GM18517 (cell line): ENCODE data around the gene ITGAX.
"Not testable (repeated sequence)": the region's sequence is repeated elsewhere in the genome, so short reads cannot be mapped to it uniquely, and the experiment has no call there.

Source experiments
- ATAC-seq: cut with Tn5 transposase; IDR thresholded peaks from one replicate; pipeline ENCODE4 v1.9.1; 2021; ENCODE audit warnings: mild to moderate bottlenecking, moderate library complexity; ENCODE audit not compliant: unreplicated experiment

The ITGAX gene

GRCh38 chr16:31354394-31355291 is at the start of gene ITGAX:
Gene ITGAX (plus strand): TSS chr16:31355176. CDS start chr16:31355255, 79 bp downstream.
- ATAC-seq = no peak

GRCh38 chr16:31305219-31305618 is 49.8 kb upstream of the ITGAX start:
- ATAC-seq = no peak

- ATAC-seq = not testable (repeated sequence)
Measured at GRCh38 chr16:31308381-31308780, 46.6 kb upstream of the ITGAX start.

GRCh38 chr16:31322500-31322899 is 32.5 kb upstream of the ITGAX start:
- ATAC-seq = no peak

- ATAC-seq = no peak
Measured at GRCh38 chr16:31323959-31324629, 30.9 kb upstream of the ITGAX start.

GRCh38 chr16:31325171-31325570 is 29.8 kb upstream of the ITGAX start:
- no peak for ATAC-seq

GRCh38 chr16:31327646-31328225 is 27.2 kb upstream of the ITGAX start:
- ATAC-seq = no peak

- ATAC-seq = no peak
Measured at GRCh38 chr16:31328322-31329052, 26.5 kb upstream of the ITGAX start.

- no peak for ATAC-seq
Measured at GRCh38 chr16:31329671-31330552, 25.1 kb upstream of the ITGAX start.

- no peak for ATAC-seq
Measured at GRCh38 chr16:31330553-31330890, 24.5 kb upstream of the ITGAX start.

GRCh38 chr16:31331141-31331764 is 23.7 kb upstream of the ITGAX start:
- ATAC-seq = no peak

GRCh38 chr16:31331807-31332301 is 23.1 kb upstream of the ITGAX start:
- ATAC-seq = no peak

GRCh38 chr16:31332544-31332943 is 22.4 kb upstream of the ITGAX start:
- ATAC-seq = no peak

GRCh38 chr16:31333686-31334649 is 21.0 kb upstream of the ITGAX start:
- ATAC-seq = no peak

- no peak for ATAC-seq
Measured at GRCh38 chr16:31334934-31335333, 20.0 kb upstream of the ITGAX start.

GRCh38 chr16:31335431-31335830 is 19.5 kb upstream of the ITGAX start:
- ATAC-seq = no peak

- ATAC-seq = not testable (repeated sequence)
Measured at GRCh38 chr16:31338166-31338685, 16.8 kb upstream of the ITGAX start.

GRCh38 chr16:31344712-31345111 is 10.3 kb upstream of the ITGAX start:
- no peak for ATAC-seq
